Urothelium cell line (cell line): ENCODE measurements around the gene ENAH.
"Not testable (repeated sequence)": the region's sequence is repeated elsewhere in the genome, so short reads cannot be mapped to it uniquely, and the experiment has no call there.

ENCODE experiments used
- DNase-seq: peaks from one replicate; pipeline ENCODE4 v3.0.0; 2011; ENCODE audit warnings: low spot score, mixed read lengths
- FAIRE-seq: peaks from 2 replicates; lab custom pipeline; 2011; peaks lifted over from hg19 to GRCh38; lab: Jason Lieb, UNC

The ENAH gene

DNA sequence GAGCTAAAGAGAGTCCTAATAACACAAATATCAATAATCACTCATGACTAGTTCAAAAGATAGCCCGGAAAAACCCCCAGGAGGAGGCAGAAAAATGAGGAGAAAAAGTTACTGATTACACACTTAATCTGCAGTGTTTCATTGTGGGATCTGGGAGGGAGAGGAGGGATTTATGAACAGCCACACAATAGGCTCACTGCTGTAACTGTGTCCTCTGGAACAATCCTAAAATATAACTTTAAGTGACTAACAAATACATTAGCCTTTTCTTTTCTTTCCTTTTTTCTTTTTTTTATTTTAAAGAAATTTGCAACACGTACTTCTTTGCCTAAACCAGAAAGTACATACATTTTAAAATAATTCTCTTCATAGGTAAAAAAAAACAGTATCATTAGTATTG, 118.8 kb downstream of the ENAH start:
- FAIRE-seq (no peak), DNase-seq (no peak)

DNA sequence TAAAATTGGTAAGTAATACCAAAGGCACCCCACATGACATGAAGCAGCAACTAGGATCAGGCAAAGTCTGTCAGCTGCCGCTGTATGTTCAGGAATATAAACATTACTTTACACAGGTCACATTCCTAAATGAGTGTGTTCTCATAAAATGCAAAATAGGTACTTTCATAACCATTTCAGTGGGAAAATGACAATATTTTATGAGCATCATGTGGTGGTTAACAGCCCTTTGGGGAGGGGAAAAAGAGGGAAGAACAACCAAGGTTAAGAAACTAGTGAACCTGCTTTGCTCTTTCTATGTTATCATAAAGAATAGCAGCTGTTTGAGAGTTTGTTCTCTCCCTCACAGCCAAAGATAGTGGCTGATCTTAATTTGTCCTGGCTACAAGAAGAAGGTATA, 119.7 kb downstream of the ENAH start:
- FAIRE-seq, result no peak
- DNase-seq, result no peak

DNA sequence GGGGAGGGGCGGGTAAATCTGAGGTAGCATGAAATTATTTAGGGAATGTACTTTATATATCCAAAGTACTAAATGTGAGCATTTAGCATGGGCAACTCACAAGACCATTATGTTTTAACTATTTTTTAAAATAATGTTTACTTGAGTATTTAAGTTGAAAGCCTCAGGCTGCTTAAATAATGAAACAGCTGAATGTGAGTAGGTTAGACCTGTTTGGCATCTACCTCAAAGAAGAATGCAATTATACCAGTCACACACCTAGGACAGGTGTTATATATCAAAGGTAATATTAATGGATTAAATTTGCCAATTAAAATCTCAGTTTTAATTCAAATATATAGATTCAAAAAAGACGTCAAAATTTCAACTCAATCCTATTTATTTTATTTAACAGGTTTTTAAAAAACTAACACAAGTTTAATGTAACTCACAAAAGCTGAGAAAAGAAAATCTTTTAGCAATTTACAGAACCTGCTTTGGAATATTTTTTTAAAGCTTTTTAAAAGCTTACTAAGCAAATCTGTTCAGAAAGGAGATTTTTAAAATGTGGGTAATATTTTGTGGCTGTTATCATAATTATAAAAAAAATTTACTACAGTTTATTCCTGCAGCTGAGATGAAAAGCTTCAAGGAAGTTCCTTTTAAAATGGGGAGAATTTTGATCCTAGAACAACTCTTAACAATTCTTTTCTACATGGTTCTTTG, 120.5 kb downstream of the ENAH start:
- DNase-seq, result no peak
- no peak for FAIRE-seq

DNA sequence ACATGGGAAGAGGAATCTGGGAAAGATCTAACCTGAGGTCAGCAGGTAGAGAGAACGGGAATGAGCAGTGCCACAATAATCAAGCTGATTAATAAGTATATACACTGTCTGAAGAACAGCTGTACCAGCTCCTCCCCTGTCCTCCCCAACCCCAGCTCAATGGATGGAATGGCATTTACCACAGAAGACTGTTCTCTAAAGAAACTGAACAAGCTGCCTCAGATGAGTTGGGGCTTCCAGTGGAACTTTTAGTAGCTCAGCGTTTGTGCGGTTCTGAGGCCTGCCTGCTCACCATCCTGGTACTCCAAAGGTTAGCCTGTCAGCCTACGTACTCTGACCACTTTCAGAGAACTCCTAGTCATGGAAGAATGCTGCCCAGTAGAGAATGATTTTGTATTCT, 123.2 kb downstream of the ENAH start:
- no peak for FAIRE-seq
- DNase-seq, result no peak

DNA sequence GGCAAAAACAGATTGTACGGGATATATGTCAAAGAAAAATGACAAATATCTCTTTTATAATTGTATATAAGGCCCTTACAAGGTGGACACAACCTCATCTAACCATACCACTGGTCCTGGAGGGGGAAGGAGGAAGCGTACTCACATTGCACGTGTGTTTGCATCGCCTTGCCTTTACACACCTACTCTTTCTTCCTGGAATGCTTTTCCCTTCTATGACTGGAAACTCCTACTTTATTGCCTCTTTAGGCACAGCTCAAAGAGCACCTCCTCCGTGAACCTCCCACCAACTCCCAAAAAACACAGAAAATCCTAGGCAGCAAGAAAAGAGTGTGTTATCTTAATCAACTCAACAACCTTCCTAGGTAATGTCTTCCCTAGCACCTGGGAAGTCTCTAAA, 125.3 kb downstream of the ENAH start:
- DNase-seq (no peak), FAIRE-seq (no peak)

DNA sequence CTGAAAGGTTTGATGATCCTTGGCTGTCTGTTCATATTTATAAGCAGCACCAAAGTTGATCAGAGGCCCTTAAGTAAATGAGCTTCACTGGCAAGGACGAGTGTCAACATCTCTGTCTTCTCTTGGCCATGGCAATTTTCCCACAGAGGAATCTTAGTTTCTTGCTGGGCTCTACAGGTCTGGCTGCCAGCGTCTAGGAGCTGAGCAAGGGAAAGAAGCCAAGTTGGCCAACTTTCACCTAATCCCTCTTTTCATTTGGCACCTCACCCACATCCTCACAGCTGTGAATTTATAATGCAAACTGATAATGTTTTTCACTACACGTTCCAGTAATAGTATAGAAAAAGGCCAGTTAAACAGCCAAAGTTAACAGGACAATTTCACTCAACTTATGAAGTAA, 126.0 kb downstream of the ENAH start:
- DNase-seq (no peak), FAIRE-seq (no peak)

DNA sequence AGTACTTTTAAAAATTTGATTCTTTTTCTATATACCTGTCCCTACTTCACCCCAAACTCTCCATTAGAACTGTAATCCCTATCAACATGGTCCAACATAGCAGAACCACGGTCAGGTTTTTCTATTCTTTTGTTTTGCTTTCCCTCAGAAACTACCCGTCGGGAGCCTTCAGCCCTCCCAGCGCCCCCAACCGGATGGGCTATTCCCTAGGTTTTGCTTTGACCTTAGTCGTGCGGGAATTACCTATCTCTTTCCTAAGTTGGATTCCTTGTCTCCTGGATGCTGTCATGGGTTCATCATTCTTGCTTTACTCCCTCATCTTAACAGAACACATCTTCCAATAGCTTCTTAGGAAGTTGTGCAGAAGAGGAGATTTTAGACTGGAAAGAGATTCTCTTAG, 127.5 kb downstream of the ENAH start:
- FAIRE-seq, result no peak

DNA sequence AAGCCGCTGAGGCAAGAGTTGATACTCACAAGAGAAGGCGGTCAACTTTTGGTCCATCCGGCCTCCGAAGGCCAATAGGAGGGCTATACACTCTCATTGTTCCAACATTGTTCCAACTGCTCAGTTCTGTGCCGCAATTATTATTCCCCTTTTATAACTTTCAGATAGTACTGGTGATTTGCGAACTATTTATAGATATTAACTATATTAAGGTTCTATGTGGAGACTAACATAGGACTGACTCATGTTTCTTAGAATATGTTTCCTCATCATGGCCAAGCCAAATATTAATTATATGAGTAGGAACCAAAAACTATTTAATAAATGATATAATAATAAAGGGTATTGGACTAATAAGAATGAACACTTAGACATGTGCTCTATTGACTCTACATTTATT, 128.4 kb downstream of the ENAH start:
- FAIRE-seq, result no peak
- no peak for DNase-seq

More for the DNA sequence above, 127.5 kb downstream of the ENAH start:
- no peak for DNase-seq

DNA sequence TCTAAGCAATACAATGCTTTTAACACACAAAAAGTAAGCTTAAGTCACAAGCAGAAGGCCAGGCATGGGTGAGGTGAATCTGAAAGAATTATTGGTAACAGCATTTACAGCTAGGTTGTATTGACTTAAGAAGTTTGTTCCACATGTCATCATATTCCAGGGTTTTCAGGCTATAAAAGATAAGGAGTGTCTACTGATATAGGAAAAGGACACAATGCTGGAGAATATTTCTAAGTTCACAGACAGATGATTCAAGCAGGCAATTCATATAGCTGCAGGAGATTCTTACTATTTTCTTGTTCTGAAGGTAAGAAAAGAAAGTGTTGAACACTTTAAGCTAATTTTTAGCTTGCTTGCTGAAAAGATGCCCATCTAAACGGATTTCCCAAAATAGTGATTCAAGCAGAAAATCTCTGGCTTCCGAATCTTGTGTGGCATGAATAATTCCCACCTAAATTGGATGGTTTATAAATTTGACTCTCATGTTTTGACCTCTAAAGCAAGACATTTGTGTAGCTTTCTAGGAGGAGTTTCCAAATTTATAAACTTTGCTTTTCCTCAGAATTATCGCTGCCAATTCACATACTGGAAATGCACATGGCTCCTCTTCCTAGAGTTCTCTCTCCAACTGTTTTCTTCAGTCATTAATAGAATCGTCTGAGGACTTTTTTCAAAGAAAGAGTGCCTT, 129.5 kb downstream of the ENAH start:
- FAIRE-seq, result no peak
- no peak for DNase-seq

DNA sequence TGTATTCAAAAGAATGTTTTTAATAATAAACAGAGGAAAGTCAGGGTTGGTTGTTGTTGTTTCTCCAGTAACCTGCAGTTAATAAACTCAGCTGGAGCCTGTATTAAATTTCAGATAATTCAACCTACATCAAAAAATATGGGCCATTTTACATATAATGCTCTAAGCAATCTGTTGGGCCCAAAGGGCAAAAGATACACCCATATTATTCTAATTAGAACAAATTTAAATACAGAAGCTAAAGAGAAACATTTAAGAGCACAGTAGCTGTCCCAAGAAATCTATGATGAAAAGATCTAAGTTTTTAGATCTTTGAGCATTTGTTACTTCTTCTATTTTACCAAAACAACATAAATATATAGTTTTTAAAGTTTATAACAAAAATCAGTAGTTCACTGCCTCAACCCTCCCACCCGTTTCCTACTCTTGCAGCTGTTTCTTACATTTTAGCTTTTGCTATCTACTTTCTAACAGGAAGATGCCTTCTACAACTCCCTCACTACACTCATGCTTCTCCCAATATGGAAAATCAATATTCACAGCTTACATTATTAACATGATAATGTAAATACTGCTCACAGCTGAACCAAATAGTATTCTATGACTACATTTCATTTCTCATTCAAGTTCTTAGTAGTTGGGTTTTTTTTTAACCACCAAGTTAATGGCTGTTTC, 130.2 kb downstream of the ENAH start:
- DNase-seq (no peak), FAIRE-seq (no peak)

DNA sequence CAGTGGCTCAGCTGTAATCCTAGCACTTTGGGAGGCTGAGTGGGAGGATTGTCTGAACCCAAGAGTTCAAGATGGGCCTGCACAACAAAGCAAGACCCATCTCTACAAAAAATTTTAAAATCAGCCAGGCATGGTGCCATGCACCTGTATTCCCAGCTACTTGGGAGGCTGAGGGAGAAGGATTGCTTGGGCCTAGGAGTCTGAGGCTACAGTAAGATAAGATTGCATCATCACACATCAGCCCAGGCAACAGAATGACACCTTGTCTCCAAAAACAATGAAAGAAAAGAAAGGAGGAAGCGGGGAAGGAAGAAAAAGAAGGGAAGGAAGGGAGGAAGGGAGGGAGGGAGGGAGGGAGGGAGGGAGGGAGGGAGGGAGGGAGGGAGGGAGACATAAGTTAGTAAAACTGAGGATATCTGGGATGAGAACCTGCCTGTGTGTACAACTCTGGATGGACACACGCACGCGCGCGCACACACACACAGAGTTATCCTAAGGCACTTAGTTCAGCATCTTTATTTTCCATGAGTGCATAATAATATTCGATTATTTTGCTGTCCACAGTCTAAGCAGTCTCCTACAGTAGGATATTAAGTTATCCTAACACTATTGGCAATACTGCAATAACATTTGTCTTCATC, 132.2 kb downstream of the ENAH start:
- DNase-seq, result no peak
- no peak for FAIRE-seq

DNA sequence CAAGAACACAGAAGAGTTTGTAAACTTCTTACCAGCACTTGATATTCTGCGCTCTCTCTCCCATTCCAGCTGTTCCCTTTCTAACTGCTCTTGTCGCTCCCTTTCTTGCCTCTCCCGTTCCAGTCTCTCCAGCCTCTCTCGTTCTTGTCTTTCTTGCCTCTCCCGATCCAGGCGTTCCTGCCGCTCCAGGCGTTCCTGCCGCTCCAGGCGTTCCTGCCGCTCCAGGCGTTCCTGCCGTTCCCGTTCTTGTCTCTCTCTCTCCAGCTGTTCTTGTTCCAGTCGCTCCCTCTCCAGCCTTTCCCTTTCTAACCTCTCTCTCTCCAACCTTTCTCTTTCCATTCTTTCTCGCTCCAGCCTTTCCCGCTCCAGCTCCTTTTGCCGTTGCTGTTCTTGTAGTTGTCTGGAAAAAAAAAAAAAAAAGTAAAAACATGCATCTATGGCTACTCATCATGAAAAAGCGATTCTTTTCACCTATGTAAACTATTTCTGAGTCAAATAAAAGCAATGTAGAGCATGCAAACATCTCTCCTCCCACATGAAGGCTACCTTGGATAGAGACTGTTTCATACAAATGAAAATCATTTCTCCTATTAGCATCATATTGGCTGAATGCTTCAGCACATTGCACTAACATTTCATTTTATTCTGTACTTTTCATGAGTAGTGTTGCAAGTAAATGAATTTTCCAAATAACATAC, 133.6 kb downstream of the ENAH start:
- DNase-seq (no peak), FAIRE-seq (no peak)

DNA sequence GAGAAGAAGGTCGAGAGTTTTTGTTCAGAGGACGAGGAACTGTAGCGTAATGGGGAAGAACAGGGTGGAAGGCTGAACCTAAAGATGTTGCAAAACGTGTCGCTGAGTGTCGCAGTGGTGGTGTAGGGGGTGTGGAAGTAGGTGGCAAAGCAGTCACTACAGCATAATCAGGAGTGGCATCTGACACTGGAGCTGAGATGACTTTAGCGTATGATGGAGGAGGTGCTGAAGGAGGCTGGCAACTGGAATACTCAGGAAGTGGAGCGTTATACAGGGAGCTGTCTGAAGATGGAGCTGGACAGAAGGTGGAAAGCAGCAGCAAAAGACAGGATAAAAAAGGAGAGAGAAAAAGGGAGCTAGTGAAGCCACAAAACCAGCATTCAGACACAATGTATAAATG, 135.2 kb downstream of the ENAH start:
- FAIRE-seq, result peak; percentile 61
- DNase-seq, result peak; percentile 3

DNA sequence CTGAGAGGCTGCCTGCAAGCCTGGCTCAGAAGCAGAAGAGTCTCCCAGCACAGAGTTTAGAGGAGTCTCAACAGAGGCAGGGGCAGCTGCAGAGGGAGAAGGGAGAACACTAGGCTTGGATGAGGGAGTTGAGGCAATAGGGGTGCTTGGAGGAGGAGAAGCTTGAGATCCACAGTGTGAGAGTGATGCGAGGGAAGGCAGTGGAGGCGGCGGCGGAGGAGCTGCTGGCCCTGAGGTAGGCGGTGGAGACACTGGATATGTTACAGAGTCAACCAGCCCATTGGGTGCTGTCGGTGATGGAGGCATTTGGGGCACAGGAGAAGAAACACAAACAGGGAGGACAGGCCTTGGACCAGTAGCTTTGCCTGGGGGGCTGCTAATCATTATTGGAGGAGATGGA, 135.7 kb downstream of the ENAH start:
- FAIRE-seq, result no peak

DNA sequence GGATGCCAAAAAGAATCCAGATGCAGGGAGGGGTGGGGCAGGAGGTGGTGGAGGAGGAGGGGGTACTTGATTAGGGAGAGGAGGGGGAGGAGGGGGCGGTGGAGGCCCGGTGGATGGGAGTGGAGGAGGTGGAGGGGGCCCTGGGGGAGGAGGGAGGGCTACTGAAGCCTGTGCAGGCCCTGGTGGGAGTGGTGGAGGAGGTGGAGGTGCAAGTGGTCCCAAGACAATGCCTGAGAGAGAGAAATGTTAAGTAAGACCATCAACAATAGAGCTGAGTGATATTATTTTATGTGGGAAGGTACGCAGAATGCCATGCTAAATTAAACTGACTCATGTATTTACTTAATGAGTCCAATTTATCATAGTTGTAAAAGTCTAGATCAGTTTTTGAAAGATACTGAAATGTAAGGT, 138.2 kb downstream of the ENAH start:
- DNase-seq, result no peak
- no peak for FAIRE-seq

More for the DNA sequence above, 135.7 kb downstream of the ENAH start:
- DNase-seq, result no peak

DNA sequence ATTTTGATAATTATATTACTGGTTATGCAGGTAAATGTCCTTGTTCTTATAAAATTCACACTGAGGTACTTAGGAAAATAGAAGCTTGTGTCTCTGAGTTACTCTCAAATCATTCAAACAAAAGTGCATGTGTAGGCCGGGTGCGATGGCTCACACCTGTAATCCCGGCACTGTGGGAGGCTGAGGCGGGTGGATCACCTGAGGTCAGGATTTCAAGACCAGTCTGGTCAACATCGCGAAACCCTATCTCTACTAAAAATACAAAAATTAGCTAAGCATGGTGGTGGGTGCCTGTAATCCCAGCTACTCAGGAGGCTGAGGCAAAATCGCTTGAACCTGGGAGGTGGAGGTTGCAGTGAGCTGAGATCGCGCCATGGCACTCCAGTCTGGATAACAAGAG, 139.3 kb downstream of the ENAH start:
- FAIRE-seq, DNase-seq: not testable (repeated sequence)

DNA sequence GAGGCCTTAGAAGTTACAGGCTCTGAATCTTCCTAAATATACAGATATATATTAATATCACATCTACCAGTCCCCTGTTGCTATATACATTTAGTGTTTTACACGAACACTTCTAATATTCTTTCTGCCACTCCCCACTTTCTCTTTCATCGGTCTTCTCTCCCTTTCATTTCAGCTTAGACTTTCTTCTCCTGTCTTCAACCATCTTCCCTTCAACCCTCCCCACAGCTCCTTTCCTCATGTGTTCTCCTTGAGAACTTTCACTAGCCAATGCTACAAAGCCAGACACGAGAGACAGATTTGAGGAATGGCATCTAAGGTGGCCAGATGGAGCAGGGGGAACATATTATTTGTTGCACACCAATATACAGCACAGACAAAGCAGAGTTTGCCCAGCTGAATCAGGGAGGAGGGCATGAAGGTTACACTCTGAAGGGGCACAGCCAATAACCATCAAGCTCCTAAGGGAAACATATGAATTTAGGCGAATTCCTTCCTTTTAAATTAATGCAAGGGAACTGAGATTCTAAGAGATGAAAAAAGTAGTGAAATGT, 141.0 kb downstream of the ENAH start:
- DNase-seq, result no peak
- no peak for FAIRE-seq

DNA sequence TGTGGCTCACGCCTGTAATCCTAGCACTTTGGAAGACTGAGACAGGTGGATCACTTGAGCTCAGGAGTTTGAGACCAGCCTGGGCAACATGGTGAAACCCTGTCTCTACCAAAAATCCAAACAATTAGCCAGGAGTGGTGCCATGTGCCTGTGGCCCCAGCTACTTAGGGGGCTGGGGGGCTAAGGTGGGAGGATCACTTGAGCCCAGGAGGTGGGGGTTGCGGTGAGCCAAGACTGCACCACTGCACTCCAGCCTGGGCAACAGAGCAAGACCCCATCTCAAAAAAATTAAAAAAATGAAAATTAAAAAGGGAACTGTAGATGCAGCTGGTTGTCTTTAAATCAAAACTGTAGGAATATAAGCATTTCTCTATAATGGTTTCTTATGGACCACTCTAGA, 142.2 kb downstream of the ENAH start:
- DNase-seq, FAIRE-seq: not testable (repeated sequence)

DNA sequence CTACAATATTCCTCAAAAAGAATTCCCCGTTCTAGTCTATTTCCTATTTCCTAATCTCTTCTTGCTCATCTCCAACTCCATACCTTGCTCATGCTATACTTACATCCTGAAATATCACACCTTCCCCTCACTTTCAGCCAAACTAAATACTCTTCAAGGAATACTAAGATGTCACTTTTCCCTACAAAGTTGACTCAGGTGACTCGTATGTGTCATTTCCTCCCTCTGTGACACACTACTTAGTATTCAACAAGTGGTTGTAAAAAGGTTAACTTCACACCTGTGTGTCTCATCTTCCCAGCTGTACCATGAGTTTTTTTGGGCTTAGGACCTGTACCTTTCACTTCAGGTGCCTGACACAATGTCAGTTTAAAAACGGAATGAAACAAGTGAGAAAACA, 143.2 kb downstream of the ENAH start:
- no peak for DNase-seq

DNA sequence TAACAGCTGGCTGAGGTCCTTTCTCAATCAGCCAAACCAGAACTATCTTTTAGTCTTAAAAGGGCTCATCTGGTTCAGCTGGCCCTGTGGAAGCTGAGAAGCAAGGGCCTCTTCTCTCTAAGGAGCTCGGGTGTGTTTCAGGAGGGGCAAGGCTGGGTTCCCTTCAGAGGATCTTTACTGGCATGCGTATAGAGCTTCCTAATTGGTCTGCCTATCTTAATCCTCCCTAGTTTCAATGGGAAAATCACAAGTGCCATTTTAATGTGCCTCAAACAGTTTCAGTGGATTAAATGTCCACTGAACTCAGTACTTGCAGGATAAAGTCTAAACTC, 143.6 kb downstream of the ENAH start:
- FAIRE-seq, result no peak

More for the DNA sequence above, 143.2 kb downstream of the ENAH start:
- FAIRE-seq, result no peak

More for the DNA sequence above, 143.6 kb downstream of the ENAH start:
- no peak for DNase-seq
